OCI-LY1 (cell line): ENCODE measurements around the gene EDN3.

Source experiments
- H2AFZ ChIP-seq: fragments of 200-600 bp; sonication (generic), shearing (Covaris generic); 2 replicates; pipeline ENCODE4 v1.6.0; 2014; ENCODE audit warnings: antibody characterized with exemption, mild to moderate bottlenecking, low read length
- H3F3A ChIP-seq: fragments of 200-600 bp; sonication (generic), shearing (Covaris generic); 2 replicates; pipeline ENCODE4 v1.6.0; 2014; ENCODE audit warnings: mild to moderate bottlenecking, antibody characterized with exemption, low read length, moderate library complexity; ENCODE audit not compliant: insufficient read depth
- H3K27ac ChIP-seq: fragments of 200-600 bp; sonication (generic); 2 replicates; pipeline ENCODE4 v1.5.1; 2014; ENCODE audit warnings: low read length, mixed run types, mild to moderate bottlenecking, low read depth; ENCODE audit not compliant: poor library complexity, severe bottlenecking
- H3K27me3 ChIP-seq: fragments of 200-600 bp; sonication (generic); 2 replicates; pipeline ENCODE4 v1.6.0; 2014; ENCODE audit warnings: antibody characterized with exemption, mild to moderate bottlenecking, low read length, moderate library complexity; ENCODE audit not compliant: insufficient read depth
- H3K36me3 ChIP-seq: fragments of 200-600 bp; sonication (generic); 2 replicates; pipeline ENCODE4 v1.6.1; 2014; ENCODE audit warnings: mild to moderate bottlenecking, antibody characterized with exemption, low read length, moderate library complexity, mixed read lengths; ENCODE audit not compliant: insufficient read depth
- H3K4me1 ChIP-seq: fragments of 200-600 bp; sonication (generic); 2 replicates; pipeline ENCODE4 v1.5.1; 2014; ENCODE audit warnings: mild to moderate bottlenecking, low read length, moderate library complexity; ENCODE audit not compliant: insufficient read depth, severe bottlenecking
- H3K4me2 ChIP-seq: fragments of 200-600 bp; sonication (generic), shearing (Covaris generic); 2 replicates; pipeline ENCODE4 v1.6.1; 2014; ENCODE audit warnings: low read length
- H3K4me3 ChIP-seq: fragments of 200-600 bp; sonication (generic); 2 replicates; pipeline ENCODE4 v1.5.1; 2014; ENCODE audit warnings: low read length, low read depth, mild to moderate bottlenecking, mixed read lengths; ENCODE audit not compliant: poor library complexity, severe bottlenecking
- H3K79me2 ChIP-seq: fragments of 200-600 bp; shearing (Covaris generic); 2 replicates; pipeline ENCODE4 v1.6.1; 2016; ENCODE audit warnings: mixed run types, low read length, mixed read lengths; ENCODE audit not compliant: insufficient read depth
- H3K9ac ChIP-seq: fragments of 200-600 bp; sonication (generic), shearing (Covaris generic); 2 replicates; pipeline ENCODE4 v1.6.1; 2014; ENCODE audit warnings: mild to moderate bottlenecking, low read length, mixed read lengths
- H3K9me2 ChIP-seq: fragments of 200-600 bp; sonication (generic), shearing (Covaris generic); 2 replicates; pipeline ENCODE4 v1.6.1; 2014; ENCODE audit warnings: low read depth, mild to moderate bottlenecking, low read length, mixed read lengths
- H3K9me3 ChIP-seq: fragments of 200-600 bp; shearing (Covaris generic); 2 replicates; pipeline ENCODE4 v1.6.1; 2014; ENCODE audit warnings: low read length, mixed read lengths
- H4K20me1 ChIP-seq: fragments of 200-600 bp; sonication (generic), shearing (Covaris generic); 2 replicates; pipeline ENCODE4 v1.6.0; 2016; ENCODE audit warnings: mild to moderate bottlenecking, low read length; ENCODE audit not compliant: insufficient read depth
- EZH2 ChIP-seq: fragments of 200-600 bp; sonication (generic), shearing (Covaris generic); IDR thresholded peaks from 2 replicates; pipeline ENCODE4 v1.8.0; 2017; ENCODE audit warnings: borderline replicate concordance, mixed run types, mild to moderate bottlenecking, antibody characterized with exemption, low read length, moderate library complexity, mixed read lengths
- TF ChIP-seq, protein P1 (sequence below): fragments of 200-600 bp; sonication (generic), shearing (Covaris generic); IDR thresholded peaks from 2 replicates; pipeline ENCODE4 v1.5.1; 2017; ENCODE audit warnings: mild to moderate bottlenecking, antibody characterized with exemption, low read length, moderate library complexity, mixed read lengths

Gene EDN3

DNA sequence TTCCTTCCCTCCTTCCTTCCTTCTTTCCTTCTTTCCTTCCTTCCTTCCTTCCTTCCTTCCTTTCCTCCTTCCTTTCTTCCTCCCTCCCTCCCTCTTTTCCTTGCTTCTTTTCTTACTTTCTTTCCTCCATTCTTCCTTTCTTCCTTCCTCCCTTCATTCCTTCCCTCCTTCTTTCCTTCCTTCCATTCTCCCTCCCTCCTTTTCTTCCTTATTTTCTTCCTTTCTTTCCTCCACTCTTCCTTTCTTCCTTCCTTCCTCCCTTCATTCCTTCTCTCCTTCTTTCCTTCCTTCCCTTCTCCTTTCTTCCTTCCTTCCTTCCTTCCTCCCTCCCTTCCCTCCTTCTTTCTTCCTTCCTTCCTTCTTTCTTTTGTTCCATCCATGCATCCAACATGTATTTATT, 35.1 kb upstream of the EDN3 start:
- Histone ChIP-seq H3F3A (no peaks in the 10 kb centered on the region), H3K9me3 (no peaks in the 10 kb centered on the region), H2AFZ (no peak overlapping the region), H3K79me2 (no peaks in the 10 kb centered on the region), H3K27me3 (no peaks in the 10 kb centered on the region), H3K27ac (no peak overlapping the region), H3K4me1 (no peaks in the 10 kb centered on the region), H3K4me3 (no peak overlapping the region), H3K36me3 (no peaks in the 10 kb centered on the region), H3K4me2 (no peak overlapping the region), H3K9ac (no peak overlapping the region), H3K9me2 (no peaks in the 10 kb centered on the region), H4K20me1 (no peaks in the 10 kb centered on the region)
- TF ChIP-seq EZH2 = no peak
- TF ChIP-seq, protein P1, sequence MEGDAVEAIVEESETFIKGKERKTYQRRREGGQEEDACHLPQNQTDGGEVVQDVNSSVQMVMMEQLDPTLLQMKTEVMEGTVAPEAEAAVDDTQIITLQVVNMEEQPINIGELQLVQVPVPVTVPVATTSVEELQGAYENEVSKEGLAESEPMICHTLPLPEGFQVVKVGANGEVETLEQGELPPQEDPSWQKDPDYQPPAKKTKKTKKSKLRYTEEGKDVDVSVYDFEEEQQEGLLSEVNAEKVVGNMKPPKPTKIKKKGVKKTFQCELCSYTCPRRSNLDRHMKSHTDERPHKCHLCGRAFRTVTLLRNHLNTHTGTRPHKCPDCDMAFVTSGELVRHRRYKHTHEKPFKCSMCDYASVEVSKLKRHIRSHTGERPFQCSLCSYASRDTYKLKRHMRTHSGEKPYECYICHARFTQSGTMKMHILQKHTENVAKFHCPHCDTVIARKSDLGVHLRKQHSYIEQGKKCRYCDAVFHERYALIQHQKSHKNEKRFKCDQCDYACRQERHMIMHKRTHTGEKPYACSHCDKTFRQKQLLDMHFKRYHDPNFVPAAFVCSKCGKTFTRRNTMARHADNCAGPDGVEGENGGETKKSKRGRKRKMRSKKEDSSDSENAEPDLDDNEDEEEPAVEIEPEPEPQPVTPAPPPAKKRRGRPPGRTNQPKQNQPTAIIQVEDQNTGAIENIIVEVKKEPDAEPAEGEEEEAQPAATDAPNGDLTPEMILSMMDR = no peak

DNA sequence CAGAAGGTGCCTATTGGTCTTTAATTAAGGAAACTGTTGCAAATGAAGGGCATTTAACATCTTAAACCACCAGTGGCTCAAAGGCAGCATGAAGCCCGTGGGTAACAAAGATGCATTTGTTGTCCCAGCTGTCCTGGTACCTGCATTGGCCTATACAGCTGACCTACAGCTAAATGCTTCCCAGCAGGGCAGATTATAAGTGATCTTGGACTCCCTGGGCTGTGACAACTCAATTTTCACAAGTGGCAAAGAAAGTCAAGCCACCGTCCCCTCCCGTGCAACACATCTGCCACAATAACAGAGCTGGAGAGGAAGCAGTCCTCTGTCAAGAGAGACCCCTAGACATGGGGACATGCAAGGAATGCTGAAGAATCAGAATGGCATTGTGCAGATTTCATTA, 31.5 kb upstream of the EDN3 start:
- Histone ChIP-seq H3K4me2 (no peak overlapping the region), H3K9ac (no peak overlapping the region), H2AFZ (no peak overlapping the region), H3K36me3 (no peaks in the 10 kb centered on the region), H3K4me3 (no peak overlapping the region), H3K27ac (no peak overlapping the region), H3K4me1 (no peaks in the 10 kb centered on the region), H3K79me2 (no peaks in the 10 kb centered on the region), H3K9me2 (no peaks in the 10 kb centered on the region), H3K9me3 (no peaks in the 10 kb centered on the region), H3K27me3 (0 out of 2 replicates have a peak, but pooled peaks cover 4% of the 10 kb centered on the region), H3F3A (no peaks in the 10 kb centered on the region), H4K20me1 (no peaks in the 10 kb centered on the region)
- TF ChIP-seq EZH2 = no peak
- TF ChIP-seq, protein P1 = no peak

DNA sequence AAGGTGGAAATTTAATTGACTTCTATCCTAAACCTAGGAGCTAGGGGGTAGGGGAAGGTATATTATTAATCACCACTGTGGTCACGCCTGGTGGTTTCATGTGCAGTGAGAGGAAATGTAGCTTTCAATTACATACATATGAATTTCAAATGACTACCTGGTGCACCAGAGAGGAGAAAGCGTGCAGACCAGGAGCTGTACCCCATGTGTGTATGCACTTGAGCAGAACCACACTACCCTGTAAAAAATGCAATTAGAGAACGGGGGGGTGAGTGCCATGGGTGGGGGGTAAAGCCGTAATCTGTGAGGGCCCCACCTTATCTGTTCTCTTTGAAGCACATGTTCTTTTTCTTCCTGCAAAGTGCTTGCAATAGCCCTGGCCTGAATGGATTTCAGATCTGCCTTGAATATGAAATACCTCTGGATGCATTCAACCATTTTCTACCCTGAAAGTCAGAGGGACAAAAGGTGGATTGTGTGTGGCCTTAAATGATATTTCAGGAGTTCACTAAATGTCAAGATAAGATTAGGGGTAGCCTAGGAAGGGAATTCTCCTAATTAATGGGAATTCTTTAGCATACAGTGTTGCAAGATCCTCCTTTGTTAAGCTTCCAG, 30.9 kb upstream of the EDN3 start:
- Histone ChIP-seq H3K4me2 (no peak overlapping the region), H3K9me2 (no peaks in the 10 kb centered on the region), H4K20me1 (no peaks in the 10 kb centered on the region), H3K4me1 (no peaks in the 10 kb centered on the region), H3K27me3 (0 out of 2 replicates have a peak, but pooled peaks cover 4% of the 10 kb centered on the region), H2AFZ (no peak overlapping the region), H3K36me3 (no peaks in the 10 kb centered on the region), H3K27ac (no peak overlapping the region), H3K4me3 (no peak overlapping the region), H3F3A (no peaks in the 10 kb centered on the region), H3K9me3 (no peaks in the 10 kb centered on the region), H3K9ac (no peak overlapping the region), H3K79me2 (no peaks in the 10 kb centered on the region)
- TF ChIP-seq EZH2 = no peak
- TF ChIP-seq, protein P1 = no peak
